Head of caudate nucleus (tissue), 42 donors: ENCODE data around the gene ATG7.

Experiments
- DNase-seq, 42 donors: peaks; one replicate each; pipeline versions ENCODE4 v3.0.0 to v3.0.0-alpha.2; 2020 to 2021; ENCODE audit warnings: mixed read lengths in 7 of 42
- intact Hi-C: fragments of 100-400 bp; cut with DNase I; formaldehyde crosslinking; loops from one replicate; pipeline ENCODE4 v1.15.0; 2022

The ATG7 gene

DNA sequence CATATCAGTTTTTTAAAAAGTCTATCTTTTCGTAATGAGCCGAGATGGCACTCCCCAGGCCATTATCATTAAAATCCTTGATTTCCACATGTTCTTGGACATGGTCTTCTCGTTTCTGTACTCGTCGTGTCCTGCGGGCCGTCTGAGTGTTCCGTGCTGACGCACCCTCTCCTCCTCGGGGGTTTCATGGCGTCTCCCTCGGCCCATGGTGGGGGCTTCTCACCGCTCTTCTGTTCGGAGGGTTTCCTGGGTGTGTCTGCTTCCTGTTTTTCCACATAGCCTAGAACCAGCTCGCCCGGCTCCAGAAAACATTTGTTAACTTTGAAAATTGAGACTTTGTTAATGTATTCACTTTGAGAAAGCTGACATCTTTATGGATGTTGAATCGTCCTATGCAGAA, 278.8 kb downstream of the ATG7 start:
- DNase-seq, result no peak
- intact Hi-C loops, result loop anchor here (10.0 kb wide), 1 partner anchor 166 kb away; no protein-coding TSS in a partner anchor

- no peak for DNase-seq
- intact Hi-C loops, result loop anchor here (10.0 kb wide), 1 partner anchor 168 kb away; no protein-coding TSS in a partner anchor
These were observed 280.4 kb downstream of the ATG7 start for GRCh38 chr3:11552289-11553264.

DNA sequence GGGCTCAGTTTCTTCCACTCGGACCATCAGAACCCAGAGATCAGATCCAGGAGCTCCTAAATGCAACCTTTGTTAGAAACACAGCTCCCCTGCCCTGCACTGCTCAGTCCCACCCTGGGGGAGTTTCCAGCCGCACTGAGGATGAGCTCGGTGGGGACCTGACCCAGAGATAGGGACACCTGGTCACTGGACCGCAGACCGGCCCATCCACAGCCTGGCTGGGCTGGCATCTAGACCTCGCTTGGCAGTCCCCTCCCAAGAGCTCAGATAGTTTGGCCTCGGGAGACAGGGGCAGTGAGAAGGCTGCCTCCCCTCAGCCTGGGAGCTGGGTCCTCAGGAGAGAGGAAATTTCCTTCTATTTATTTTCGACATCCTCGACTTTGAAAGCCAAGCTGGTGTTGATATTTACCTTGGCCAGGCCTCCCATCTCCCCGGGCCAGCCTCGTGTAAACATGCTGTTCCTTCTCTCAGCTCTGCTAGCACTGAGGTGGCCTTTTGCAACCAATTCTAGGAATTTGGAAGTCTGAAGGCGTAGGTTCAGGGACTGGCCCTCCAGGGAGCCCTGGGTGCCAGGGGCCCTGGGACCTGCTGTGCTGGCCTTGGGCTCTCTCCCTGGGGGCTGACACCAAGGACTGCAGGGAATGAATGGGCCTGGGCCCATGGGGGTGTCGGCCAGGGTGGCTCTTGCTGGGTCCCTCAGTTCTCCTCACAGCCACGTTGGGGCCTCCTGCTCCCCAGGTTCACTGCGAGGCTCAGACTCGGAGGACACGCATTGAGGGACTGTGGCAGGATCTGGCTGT, 281.4 kb downstream of the ATG7 start:
- no peak for DNase-seq

DNA sequence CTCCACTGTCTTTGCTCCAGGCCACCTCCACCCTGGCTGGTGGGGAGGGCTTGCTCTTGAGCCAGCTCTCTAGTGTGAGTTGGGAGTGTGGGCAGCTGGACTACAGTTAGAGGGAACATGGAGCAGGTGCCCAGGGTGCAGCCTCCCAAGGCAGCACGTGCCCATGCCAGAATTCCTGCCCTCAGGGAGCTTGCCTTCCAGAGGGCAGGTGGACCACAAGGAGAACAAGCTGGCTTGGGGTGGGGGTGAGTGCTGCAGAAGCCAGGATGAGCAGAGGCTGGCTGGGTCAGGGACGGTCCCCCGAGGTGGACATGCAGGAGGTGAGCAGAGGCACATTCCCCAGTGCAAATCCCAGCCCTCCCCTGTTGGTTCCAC, 282.0 kb downstream of the ATG7 start:
- DNase-seq, result peak in 1 of 42 donors; percentile 13
- intact Hi-C loops, result loop anchor here (10.0 kb wide), 1 partner anchor 169 kb away; no protein-coding TSS in a partner anchor

More for the DNA sequence above, 281.4 kb downstream of the ATG7 start:
- intact Hi-C loops, result loop anchor here (10.0 kb wide), 1 partner anchor 169 kb away; no protein-coding TSS in a partner anchor

GRCh38 chr3:11554666-11555065, 282.5 kb downstream of the ATG7 start:
- peak in 1 of 42 donors; percentile 7 for DNase-seq
- intact Hi-C loops, result loop anchor here (10.0 kb wide), 1 partner anchor 170 kb away; no protein-coding TSS in a partner anchor

GRCh38 chr3:11555211-11555782, 283.1 kb downstream of the ATG7 start:
- intact Hi-C loops, result loop anchor here (10.0 kb wide), 1 partner anchor 170 kb away; no protein-coding TSS in a partner anchor
- peak in 2 of 42 donors; percentile 22 to 64 for DNase-seq

DNA sequence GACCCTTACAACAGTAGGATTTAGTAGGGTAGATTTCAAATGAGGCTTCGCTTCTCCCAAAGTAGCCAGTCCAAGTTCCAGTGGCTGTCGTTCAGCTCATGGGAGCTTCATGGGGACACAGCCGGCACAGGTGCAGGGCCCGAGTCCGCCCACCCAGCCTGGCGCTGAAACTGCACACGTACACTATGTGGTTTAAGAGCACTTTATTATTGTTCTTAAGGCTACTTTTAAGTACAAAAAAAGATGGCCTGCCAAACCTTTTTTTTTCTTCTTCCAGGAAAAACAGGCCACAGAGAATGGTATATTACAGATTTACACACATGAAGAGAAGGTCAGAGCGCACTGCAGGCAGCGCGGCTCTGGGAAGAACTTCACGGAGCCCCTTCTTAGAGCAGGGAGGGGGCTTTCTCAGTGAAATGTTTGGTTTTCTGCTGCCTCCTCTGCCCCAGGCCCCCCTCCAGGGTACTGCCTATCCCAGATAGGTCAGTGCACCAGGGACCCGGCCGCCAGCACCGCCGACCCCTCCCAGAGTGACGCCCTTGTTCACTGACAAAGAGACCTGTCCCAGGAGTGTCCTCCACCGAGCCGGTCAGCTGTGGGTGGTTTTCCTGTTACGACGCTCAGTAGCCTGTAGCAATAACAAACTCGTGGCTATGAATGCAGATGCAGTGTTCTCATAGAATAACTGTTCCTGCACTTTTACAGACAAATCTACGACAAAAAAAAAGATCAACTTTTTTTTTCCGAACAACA, 283.9 kb downstream of the ATG7 start:
- intact Hi-C loops, result loop anchor here (10.0 kb wide), 1 partner anchor 171 kb away; no protein-coding TSS in a partner anchor
- peak in 1 of 42 donors; percentile 14 for DNase-seq

GRCh38 chr3:11556851-11557644, 284.9 kb downstream of the ATG7 start:
- intact Hi-C loops, result loop anchor here (10.0 kb wide), 1 partner anchor 172 kb away; no protein-coding TSS in a partner anchor

GRCh38 chr3:11558002-11558401, 285.8 kb downstream of the ATG7 start:
- intact Hi-C loops, result loop anchor here (10.0 kb wide), 1 partner anchor 173 kb away; no protein-coding TSS in a partner anchor
- DNase-seq, result peak in 6 of 42 donors; percentile 16 to 72 (median 40)

More at GRCh38 chr3:11556851-11557644, 284.9 kb downstream of the ATG7 start:
- DNase-seq, result peak in 1 of 42 donors; percentile 23

DNA sequence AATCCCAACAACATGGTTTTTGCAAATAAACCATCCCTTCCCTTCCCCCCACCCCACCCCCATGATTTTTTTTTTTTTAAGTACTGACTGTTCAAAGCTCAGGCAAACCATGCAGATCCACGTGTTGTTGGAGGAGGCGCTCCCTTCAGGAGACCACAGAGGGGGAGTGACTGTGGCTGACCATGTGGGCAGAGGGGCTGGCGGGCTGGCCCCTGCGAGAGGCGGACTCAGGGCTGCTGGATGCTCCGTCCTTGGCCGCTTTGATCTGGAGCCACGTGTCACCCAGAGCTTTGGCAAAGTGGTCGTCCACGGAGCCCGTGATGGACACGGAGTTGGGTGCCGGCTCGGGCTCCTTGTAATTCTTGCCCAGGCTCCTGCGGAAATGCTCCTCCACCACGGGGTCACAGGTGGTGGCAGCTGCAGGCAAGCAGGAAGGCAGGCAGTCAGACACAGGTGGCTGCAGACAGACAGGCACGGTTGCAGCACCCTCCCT, 286.3 kb downstream of the ATG7 start:
- peak in 3 of 42 donors; percentile 12 to 33 (median 25) for DNase-seq
- intact Hi-C loops, result loop anchor here (10.0 kb wide), 1 partner anchor 174 kb away; no protein-coding TSS in a partner anchor

DNA sequence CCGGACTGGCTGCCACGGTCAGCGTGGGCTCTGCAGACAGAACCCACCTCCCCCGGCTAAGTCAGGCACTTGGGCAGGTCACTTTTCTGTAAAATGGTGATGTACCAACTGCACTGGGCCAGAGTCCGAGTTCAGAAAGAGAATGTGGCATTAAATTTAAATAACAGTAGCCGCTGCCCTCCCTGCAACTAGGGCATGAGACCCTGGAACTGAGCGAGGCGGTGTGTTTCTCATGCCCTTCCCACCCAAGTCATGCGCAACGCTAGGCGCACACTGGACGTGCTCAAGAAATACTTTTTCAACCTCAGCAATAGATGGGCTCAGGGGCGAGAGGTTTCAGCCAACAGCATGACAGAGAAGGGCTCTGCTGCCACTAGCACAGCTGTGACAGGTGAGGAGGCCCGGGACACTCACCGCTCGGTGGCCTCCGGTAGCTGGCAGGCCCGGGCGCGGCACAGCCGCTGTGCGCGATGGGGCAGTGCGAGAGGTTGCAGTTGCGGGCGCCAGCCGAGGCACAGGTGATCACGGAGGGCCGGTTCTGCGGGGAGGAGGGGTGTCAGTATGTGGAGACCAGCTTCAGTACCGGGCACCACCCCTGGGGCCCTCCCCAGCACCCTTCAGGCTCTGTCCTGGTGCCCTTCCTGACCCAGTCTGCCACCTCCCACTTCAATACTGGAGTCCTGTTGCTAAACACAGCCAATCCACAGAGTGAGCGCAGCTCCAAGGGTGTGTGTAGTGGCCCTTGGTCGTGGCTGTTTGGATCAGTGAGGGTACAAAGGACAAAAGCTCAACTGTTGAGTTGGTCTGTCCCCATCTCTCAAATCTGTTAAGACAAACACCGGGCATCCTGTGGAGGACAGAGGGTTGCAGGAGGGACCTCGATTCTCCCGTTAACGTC, 287.0 kb downstream of the ATG7 start:
- peak in 3 of 42 donors; percentile 22 to 30 (median 23) for DNase-seq
- intact Hi-C loops, result loop anchor here (10.0 kb wide), 1 partner anchor 174 kb away; no protein-coding TSS in a partner anchor

DNA sequence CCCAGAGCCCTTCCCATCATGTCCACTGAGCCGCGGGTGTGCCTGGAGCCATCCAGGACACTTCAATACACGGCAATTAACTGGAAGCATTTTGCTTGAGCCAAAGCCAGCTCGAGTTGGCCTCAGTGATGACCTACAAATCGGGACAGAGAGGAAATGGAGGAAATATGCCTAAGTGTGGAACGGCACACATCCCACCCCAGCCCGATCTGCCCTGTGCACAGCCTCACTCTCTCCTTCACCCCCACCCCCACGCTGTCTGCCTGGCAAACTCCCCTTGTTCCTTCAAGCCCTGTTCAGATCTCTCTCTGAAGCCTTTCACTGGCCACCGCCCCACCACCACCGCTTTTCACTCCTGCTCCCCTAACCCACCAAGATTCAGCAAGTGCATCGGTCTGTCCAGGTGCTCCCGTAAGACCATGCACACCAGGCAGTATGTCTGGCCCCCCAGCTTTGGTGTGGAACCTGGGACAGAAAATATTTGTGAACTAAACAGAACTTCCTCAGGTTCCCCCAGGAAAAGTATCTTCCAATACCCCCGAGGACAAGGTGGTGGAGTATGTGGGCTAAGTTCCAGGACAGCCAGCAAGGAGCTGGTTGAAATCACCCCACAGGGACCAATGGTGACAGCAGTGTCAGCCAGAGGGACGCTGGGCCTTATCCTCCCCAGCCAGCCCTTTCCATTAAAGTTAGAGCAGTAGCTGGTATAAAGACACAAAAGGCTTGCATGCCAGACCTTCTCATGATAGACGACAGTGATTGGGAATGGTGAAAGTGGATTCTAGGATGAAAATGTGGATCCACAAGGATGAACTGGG, 287.8 kb downstream of the ATG7 start:
- intact Hi-C loops, result loop anchor here (10.0 kb wide), 1 partner anchor 175 kb away; no protein-coding TSS in a partner anchor
- DNase-seq, result peak in 8 of 42 donors; percentile 13 to 72 (median 34)

- intact Hi-C loops, result no loop called here
- DNase-seq, result peak in 1 of 42 donors; percentile 11
These were observed 288.5 kb downstream of the ATG7 start for GRCh38 chr3:11560746-11561145.

DNA sequence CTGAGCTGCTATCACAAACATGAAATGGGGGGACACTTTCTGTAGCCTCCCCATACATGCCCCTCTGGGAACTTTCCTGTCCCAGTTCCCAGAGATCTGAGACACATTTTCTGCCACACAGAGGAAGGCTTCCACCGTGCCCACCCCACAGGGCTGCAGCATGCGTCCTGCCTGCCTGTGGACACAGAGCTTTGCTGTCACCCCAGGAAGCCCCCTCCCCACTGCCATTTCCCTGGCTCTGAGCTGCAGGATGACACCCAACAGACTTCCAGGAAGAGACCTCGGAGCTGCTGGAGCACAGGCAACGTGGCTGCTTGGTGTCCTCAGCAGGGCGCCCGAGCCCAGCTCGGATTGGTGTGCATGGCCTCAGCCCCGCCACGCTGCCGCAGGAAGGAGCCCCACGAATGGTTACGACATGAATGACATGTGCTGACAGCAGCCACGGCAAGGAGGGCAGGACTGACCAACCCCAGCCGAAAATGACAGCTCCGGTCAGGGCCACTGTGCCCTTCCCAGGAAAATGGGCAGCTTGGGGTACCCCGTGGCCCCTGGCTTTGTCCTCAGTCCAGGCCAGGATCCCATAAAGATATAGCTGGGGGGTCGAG, 290.2 kb downstream of the ATG7 start:
- intact Hi-C loops, result no loop called here
- peak in 3 of 42 donors; percentile 7 to 24 (median 12) for DNase-seq
